Globus pallidus (tissue), 1 donor: Measurements from ENCODE around the gene CAPNS1.
"Not testable (repeated sequence)": the region's sequence is repeated elsewhere in the genome, so short reads cannot be mapped to it uniquely, and the experiment has no call there.

Experiments
- DNase-seq: peaks from one replicate; pipeline ENCODE4 v3.0.0-alpha.2; 2015; ENCODE audit warnings: low spot score

The CAPNS1 gene

DNA sequence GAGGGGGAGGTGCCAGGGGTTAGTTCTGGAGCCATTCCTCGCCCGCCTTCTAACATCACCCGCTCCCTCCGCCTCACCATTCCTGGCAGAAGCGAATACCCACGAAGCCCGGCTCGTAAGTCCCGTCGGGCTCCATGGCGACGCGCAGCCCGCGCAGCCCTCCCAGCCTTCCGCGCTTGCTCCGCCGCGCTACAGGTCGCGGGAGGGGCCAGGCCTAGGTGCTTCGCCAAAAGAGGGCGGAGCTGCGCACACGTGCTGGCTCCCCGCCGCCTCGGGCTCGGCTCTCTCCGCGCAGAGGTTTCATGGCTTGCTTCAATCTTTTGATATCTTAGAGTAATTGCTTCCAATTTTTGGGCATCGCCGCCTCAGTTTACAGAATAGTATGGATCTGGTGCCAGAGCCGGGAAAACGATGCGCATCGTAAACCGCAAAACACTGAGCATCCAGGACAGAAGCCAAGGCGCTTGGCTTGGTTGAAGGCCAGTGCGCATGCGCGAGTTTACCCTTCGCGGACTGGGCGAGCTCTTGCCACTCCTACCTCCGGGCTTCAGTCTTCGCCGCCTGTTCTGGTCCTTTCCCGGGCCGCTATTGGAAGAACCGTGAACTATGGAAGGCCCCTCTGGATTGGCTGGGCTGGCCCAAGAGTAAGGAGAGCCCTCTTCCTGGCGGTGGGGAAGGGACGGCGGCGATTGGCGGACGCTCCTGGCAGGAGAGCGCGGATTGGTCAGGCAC is 25.0 kb upstream of the CAPNS1 start, which contains the start of gene POLR2I:
Gene POLR2I, minus strand, starts transcription at position 155 of the 732 bp plus-strand sequence. Its CDS starts 19 bp downstream, at position 136.
- peak; percentile 100 for DNase-seq

DNA sequence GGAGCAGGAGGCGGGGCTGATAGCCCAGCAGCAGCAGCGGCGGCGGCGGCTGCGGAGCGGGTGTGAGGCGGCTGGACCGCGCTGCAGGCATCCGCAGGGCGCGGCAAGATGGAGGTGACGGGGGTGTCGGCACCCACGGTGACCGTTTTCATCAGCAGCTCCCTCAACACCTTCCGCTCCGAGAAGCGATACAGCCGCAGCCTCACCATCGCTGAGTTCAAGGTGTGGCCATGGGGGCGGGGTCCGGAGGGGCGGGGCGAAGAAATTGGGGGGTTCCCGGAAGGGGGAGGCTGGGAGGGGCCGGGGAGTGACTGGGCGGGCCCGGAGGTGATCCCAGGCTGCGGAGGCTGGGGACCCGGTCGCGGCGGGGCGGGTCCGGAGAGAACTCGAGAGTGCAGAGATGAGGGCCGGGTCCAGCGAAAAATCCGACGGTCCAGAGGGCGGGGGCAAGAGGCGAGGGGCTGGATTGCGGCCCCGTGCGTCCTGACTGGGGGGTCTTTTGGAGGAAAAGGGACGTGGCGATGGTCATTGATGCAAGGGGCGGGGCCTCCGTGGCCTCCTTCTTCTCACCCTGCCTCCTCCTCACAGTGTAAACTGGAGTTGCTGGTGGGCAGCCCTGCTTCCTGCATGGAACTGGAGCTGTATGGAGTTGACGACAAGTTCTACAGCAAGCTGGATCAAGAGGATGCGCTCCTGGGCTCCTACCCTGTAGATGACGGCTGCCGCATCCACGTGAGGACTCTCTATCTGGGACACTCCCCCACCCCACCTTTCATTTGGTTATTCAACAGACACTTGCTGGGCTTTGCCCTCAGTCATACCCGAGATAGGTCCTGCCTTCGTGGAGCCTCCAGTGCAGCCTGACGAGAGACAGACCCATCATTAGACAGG is 24.2 kb upstream of the CAPNS1 start, which contains the start of gene TBCB:
Gene TBCB, plus strand, starts transcription at position 16 of the 891 bp plus-strand sequence. Its CDS starts 93 bp downstream, at position 109.
- no peak for DNase-seq

DNA sequence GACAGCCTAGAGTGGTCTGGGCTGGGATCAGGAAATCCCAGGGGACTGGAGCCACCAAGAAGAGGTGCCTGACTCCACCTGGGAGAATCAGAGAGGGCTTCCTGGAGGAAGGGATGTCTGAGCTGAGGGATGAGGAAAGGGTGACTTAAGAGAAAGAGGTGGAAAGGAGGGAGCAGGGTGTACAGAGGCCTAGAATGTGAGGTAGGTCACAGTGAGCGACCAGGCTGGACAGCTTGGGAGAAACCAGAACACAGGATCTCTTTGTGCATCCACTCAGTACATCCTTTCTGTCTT is 23.6 kb upstream of the CAPNS1 start:
- DNase-seq, result no peak

DNA sequence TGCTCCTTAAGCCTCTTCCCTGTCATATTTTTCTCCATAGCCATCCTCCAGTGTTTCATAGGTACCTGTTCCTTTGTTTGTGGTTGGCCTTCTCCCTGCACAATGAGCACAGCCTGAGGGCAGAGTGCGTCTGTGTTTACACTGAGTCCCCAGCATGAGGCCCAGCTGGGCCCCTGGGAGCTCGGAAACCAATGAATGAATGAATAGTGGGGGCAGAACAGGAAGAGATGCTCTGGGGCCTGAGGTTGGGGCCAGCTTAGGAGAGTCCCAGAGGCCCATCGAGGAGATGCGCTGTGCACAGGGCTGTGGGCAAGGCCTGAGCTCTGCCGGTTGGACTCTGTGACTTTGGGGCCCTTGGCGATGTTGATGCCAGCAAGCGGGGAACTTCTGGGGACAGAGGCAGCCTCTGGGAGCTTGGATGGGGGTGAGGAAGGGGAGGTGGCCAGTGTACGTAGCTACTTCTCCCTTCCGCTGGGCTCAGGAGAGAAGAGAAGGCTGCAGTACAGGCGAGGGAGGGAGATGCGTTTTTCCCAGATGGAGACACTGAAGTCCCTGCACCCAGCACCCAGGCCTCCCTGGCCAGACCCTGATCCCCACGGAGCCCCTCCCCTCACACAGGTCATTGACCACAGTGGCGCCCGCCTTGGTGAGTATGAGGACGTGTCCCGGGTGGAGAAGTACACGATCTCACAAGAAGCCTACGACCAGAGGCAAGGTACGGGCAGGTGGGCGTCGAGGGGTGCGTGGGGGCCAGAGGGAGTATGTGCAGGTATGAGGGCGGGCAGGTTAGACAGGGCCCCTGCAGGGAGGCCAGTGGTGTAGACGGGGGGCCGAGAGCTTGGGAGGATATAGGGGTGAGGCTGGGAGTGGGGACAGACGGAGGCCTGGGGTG is 19.5 kb upstream of the CAPNS1 start:
- DNase-seq, result no peak

DNA sequence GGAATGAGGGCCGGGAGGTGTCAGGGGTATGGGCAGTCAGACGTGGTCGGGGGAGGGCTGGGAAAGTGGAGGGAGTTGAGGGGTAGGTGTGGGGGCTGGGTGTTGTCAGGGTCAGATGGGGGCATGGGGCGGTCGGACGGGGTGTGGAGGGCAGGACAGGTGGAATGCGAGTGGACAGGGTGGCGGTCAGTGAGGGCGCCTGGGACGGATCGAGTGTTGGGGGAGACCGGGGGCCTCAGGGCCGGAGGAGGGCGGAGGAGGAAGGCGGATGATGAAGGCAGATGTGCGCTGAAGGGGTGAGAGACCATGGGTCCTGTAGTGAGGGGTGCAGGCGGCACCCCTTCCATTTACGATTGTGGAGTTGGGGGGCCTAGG is 18.9 kb upstream of the CAPNS1 start:
- DNase-seq, result no peak

DNA sequence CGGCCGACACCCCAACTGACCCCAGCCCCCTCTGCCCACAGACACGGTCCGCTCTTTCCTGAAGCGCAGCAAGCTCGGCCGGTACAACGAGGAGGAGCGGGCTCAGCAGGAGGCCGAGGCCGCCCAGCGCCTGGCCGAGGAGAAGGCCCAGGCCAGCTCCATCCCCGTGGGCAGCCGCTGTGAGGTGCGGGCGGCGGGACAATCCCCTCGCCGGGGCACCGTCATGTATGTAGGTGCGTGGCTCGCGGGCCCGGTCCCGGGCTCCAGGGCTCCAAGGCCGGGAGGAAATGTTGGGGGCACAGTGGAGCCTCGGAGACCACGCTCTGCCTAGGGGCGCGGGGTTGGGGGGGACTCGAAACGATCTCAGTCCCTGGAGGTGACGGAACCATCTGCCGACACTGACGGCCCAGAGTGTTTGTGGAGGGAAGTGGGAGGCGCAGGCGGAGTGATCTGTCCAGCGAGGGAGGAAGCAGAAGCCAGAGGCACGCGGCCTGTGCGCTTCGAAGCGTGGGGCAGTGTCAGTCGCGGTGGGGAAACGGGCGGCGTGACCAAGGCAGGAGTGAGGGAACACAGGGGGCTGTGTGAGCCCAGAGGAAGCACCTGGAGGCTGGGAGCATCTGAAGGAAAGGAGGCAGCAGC is 18.3 kb upstream of the CAPNS1 start:
- DNase-seq, result no peak

DNA sequence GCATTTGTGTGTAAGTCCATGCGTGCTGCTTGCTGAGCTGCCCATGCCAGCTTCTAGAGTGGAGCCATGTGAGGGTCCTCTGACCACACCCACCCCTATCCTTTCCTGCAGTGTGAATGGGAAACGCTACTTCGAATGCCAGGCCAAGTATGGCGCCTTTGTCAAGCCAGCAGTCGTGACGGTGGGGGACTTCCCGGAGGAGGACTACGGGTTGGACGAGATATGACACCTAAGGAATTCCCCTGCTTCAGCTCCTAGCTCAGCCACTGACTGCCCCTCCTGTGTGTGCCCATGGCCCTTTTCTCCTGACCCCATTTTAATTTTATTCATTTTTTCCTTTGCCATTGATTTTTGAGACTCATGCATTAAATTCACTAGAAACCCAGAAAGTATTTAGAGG is 14.3 kb upstream of the CAPNS1 start:
- DNase-seq, result no peak

DNA sequence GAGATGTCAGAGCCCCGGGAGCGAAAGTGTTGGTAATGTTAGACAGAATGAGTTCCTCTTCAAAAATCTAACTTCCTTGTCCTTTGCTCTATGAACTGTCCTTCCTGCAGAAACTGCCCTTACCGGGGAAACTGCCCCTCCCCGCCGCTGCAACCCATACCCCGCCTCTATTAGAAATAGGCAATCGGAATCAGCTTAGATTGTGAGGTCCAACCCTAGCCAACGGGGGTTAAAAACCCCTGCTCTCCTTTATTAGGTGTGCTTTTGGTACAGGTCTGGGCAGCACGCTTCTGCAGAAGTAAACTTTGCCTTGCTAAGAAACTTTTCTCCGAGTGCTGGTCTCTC is 11.5 kb upstream of the CAPNS1 start:
- no peak for DNase-seq

DNA sequence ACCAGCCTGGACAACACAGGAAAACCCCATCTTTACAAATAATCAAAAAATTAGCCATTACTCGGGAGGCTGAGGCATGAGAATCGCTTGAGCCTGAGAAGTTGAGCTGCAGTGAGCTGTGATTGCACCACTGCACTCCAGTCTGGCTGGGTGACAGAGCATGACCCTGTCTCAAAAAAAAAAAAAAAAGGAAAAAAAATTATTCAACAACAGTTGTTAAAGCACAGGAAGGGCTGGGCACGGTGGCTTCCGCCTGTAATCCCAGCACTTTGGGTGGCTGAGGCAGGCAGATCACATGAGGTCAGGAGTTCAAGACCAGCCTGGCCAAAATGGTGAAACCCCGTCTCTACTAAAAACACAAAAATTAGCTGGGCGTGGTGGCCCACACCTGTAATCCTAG is 8.6 kb upstream of the CAPNS1 start:
- DNase-seq, result not testable (repeated sequence)

DNA sequence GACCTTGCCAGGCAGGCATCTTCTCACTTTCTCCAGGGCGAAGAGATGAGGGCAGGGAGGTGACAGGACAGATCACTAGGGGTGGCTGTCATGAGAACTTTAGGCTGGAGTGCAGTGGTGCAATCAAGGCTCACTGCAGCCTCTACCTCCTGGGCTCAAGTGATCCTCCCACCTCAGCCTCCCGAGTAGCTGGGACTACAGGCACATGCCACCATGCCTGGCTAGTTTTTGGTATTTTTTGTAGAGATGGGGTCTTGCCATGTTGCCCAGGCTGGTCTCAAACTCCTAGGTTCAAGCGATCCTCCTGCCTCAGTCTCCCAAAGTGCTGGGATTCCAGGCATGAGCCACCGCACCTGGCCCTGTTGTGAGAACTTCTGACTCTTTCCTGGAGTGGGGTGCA is 5.0 kb upstream of the CAPNS1 start:
- DNase-seq, result not testable (repeated sequence)

DNA sequence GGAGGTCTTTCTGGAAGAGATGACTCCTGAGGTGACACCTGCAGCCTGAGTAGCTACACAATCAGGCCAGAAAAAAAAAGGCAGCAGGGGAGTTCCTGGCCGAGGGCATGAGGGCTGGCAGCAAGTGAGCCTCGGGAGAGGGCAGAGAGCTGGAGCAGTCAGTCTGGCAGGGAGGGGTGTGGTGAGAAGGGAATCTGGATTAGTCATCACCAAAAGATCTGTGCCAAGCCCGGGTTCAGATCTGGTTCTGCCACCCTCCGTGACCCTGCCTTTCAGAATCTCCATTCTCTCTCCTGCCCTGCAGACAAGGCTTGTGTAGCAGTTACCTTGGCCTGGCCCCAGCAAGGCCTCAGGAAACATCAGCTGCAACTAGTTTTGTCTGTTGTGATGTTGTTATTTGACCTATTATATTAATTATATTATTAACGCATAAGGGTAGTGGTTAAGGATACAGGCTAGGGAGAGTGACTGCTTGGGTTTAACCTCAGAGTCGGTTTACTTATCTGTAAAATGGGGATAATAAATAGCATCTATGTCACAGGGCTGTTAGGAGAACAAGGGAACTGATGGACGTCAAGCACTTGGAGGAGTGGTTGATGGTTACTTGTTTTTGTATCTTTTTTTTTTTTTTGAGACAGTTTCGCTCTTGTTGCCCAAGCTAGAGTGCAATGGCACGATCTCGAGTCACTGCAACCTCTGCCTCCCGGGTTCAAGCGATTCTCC is 2.7 kb upstream of the CAPNS1 start:
- no peak for DNase-seq

DNA sequence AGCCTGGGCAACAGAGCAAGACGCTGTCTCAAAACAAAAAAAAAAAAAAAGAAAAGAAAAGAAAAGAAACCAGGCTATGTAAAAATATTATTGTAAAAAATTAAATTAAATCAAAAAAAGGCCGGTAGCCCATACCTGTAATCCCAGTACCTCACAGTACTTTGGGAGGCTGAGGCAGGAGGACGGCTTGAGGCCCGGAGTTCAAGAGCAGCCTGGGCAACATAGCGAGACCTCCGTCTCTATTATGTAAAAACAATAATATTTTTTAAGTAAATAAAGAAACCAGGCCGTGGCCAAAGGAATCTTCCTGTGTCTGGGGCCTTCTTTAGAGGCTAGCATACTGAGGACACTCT is 770 bp upstream of the CAPNS1 start:
- DNase-seq, result no peak

DNA sequence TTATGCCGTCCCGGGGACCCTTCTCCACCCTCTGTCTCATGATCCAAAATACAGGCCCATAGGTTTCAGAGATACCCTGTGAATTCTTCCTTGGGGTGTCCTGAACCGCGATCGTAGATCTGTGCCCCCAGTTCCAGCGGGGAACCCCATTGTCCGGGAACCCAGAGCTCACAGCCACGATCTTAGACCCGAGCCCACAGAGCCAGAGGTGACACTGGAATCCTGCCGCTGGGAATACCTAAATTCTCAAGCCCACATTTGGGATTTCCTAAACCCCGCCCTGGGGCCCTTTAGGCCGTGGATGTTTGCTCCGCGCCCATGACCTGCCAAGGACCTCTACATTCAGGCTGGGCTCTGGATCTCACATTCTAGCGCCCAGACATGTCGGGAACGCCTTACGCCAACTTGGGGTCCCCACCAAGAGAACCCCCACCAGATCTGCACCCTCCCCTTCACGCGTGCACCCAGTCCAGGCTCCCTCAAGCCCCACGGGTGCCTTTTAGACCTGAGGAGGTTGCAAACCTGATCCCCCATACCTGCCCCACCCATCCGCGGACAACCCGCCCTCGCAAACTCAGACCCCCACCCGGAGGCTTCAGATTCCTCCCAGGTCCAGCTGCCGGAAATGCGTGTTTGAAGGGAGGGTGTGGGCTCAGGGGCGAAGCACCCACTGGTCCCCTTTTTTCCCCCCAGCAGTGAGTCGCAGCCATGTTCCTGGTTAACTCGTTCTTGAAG is 605 bp downstream of the CAPNS1 start:
- peak; percentile 19 for DNase-seq

DNA sequence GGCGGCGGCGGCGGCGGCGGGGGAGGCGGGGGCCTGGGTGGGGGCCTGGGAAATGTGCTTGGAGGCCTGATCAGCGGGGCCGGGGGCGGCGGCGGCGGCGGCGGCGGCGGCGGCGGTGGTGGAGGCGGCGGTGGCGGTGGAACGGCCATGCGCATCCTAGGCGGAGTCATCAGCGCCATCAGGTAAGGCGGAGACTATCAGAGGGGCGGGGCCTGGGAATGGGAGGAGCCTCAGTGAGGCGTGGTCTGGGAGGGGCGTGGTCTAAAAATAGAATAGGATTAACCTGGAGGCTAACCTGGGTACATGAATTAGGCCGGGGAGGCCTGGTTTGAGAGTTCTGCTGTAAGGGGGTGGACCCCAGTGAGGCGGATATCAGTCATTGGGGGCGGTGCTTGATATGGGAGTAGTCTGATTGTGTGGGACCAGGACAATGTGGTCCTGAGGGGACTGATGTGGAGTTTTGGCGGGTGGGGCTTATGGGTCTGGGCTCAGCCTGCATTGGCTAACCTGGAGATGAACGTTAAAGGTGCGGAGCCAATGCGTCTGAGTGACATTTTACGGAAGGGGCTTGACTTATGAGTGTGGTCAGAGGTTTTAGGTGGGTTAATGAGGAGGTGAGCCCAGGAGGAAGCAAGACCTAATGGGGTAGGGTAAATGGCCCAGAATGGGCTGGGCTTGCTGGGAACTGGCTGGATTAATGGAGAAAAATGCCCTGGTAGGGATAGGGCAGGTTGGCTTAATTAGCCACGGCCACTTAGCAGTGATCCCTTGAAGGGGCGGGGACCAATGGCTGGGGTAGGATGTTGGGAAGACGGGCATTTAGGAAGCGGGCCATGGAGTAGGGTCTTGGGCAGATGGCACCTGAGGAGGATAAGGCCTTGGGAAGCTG is 1.4 kb downstream of the CAPNS1 start:
- peak; percentile 57 for DNase-seq

DNA sequence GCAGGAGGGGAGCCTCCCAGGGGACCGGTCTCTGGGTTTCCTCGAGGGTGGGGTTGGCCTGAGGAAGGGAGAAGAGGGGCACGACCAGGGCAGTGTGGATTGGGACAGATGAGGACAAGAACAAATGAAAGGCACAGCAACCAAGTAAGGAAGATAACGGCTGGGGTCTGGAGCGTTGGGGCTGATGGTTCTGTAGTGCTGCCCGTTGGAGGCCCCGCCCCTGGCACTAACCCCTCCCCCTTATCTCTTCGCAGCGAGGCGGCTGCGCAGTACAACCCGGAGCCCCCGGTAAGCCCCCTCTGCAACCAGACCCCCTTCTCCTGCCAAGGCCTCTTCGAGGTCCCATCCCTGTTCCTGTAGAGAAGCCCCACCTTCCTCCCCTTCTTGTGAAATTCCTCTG is 2.2 kb downstream of the CAPNS1 start:
- no peak for DNase-seq

DNA sequence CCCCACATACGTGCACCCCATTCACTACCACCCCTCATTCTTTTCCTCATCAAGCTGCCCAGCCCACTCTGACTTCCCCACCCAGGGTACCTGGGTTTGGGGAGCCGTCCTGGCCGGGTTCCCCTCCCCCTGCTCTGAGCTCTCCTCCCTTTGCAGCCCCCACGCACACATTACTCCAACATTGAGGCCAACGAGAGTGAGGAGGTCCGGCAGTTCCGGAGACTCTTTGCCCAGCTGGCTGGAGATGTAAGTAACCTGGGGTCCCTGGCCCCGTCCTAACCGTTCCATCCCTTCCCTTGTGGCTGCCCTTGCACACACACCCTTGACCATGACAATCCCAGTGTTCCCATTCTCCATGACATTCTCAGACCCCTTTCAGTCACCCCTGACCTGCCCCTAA is 2.6 kb downstream of the CAPNS1 start:
- no peak for DNase-seq

DNA sequence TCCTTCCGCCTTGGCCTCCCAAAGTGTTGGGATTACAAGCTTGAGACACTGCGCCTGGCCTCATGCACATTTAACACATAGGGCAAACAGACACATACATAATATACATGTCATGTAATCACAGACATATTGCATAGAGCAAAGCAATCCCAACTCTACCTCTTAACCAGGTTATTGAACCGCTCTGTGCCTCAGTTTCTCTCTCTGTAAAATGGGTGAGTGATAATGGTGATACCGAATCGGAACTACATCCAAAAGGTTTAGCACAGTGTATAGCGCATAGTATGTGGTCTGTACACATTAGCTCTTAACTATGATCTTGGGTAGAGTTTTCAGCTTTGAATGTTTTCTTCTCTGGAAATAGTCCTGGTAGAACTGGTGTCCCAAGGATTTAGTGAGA is 4.8 kb downstream of the CAPNS1 start:
- no peak for DNase-seq

DNA sequence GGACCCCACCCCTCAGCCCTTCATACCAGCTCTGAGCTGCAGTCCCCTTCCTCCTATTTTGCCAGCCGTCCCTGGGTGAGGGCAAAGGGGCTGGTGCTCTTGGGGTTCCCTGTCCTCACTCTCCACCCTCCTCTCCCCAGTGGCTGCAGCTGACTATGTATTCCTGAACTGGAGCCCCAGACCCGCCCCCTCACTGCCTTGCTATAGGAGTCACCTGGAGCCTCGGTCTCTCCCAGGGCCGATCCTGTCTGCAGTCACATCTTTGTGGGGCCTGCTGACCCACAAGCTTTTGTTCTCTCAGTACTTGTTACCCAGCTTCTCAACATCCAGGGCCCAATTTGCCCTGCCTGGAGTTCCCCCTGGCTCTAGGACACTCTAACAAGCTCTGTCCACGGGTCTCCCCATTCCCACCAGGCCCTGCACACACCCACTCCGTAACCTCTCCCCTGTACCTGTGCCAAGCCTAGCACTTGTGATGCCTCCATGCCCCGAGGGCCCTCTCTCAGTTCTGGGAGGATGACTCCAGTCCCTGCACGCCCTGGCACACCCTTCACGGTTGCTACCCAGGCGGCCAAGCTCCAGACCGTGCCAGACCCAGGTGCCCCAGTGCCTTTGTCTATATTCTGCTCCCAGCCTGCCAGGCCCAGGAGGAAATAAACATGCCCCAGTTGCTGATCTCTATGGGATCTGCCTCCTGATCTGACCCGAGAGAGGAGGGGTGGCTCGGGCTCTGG is 10.0 kb downstream of the CAPNS1 start:
- no peak for DNase-seq

DNA sequence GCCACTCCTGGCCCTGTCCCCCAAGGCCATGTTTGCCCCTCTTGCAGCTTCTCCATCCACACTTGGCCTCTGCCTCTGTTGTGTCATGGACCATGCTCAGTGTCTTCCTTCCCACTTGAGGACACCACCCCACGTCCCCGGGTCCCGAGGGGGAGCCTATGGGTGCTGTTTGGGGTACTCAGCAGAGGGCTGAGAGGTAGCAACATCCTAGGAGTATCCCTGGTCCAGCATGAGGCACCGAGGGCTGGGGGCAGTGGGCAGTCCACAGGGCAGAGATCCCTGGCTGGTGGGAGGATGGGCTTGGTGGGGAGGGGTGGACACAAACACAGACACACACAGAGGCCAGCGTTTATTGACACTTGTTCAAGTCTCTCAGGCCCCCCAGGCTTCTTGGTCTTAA is 10.7 kb downstream of the CAPNS1 start:
- DNase-seq, result no peak
